H1 (cell line): ENCODE results near the gene UBASH3B. TPM values are rescaled to one million over a fixed set of nuclear protein-coding genes. Genes with fewer than 3 reads are reported as not detected.

ENCODE experiments used
- TBP ChIP-seq: IDR thresholded peaks from 2 replicates; pipeline ENCODE4 v1.6.1; 2011; ENCODE audit warnings: low read depth, low read length, improper control_type of control experiment
- polyA plus RNA-seq, 7 experiments: library from polyadenylated mRNA; depleted of rRNA in 3 of 7; stranded (reverse) in 5 of 7; unstranded in 2 of 7; fragments of >200 nt in 5 of 7; fragments of 200-250 nt in 2 of 7; gene quantifications; 1 replicate in 5 of 7; 2 replicates in 1 of 7; 4 replicates in 1 of 7; pipeline versions ENCODE4 v1.2.1 to v1.2.3, GENCODE V29; 2011 to 2013; ENCODE audit warnings: missing spikeins in 2 of 7, mixed read lengths in 2 of 7
- total RNA-seq: library from RNA; stranded (reverse); fragmentation: NEBNext Ultra II Directional; extraction: Animal tissue kit (Norgen Biotek cat#: 25700); gene quantifications from 2 replicates; pipeline ENCODE4 v1.2.1, GENCODE V29; 2021

UBASH3B gene
- total and polyA plus RNA-seq, 2 of the 8 experiments (the other 6 are each of a cell fraction or from before 2014, with no cell fraction given) = 7.5 to 9.5 TPM

GRCh38 chr11:122803716-122804115 is 148.2 kb downstream of the UBASH3B start (continued):
- TF ChIP-seq TBP = no peak
- TF ChIP-seq, all 59 proteins: peak for 0
